Smooth muscle cell (in vitro differentiated cells): ENCODE measurements around the gene LPXN. TPM values are rescaled to one million over a fixed set of nuclear protein-coding genes. Genes with fewer than 3 reads are reported as not detected.
A peak's percentile ranks its signal among the peaks of the same experiment; 100 is the strongest.
"Not testable (repeated sequence)": the region's sequence is repeated elsewhere in the genome, so short reads cannot be mapped to it uniquely, and the experiment has no call there.

Experiments
- DNase-seq: peaks from one replicate; lab custom pipeline; 2025; ENCODE audit not compliant: unreplicated experiment; lab: John Stamatoyannopoulos, UW
- H2AFZ ChIP-seq: fragments of 200-600 bp; sonication (generic); 2 replicates; pipeline ENCODE4 v1.6.0; 2016; ENCODE audit warnings: antibody characterized with exemption, low read depth, mild to moderate bottlenecking
- H3F3A ChIP-seq: fragments of 200-600 bp; sonication (generic); 2 replicates; pipeline ENCODE4 v1.6.0; 2017; ENCODE audit warnings: antibody characterized with exemption, low read depth
- H3K27ac ChIP-seq: fragments of 200-600 bp; sonication (generic); 2 replicates; pipeline ENCODE4 v1.5.1; 2016; ENCODE audit warnings: low read depth, mild to moderate bottlenecking
- H3K27me3 ChIP-seq: fragments of 200-600 bp; sonication (generic); 2 replicates; pipeline ENCODE4 v1.6.1; 2016; ENCODE audit warnings: low read depth, mild to moderate bottlenecking
- H3K36me3 ChIP-seq: fragments of 200-600 bp; sonication (generic); 2 replicates; pipeline ENCODE4 v1.5.1; 2016; ENCODE audit warnings: low read depth
- H3K4me1 ChIP-seq: fragments of 200-600 bp; sonication (generic); 2 replicates; pipeline ENCODE4 v1.5.1; 2016; ENCODE audit warnings: low read depth
- H3K4me2 ChIP-seq: fragments of 200-600 bp; sonication (generic); 2 replicates; pipeline ENCODE4 v1.6.0; 2016; ENCODE audit warnings: mild to moderate bottlenecking
- H3K4me3 ChIP-seq: fragments of 200-600 bp; sonication (generic); 2 replicates; pipeline ENCODE4 v1.5.1; 2016; ENCODE audit warnings: mild to moderate bottlenecking
- H3K79me2 ChIP-seq: fragments of 200-600 bp; sonication (generic); 2 replicates; pipeline ENCODE4 v1.6.0; 2016; ENCODE audit warnings: low read depth, mild to moderate bottlenecking
- H3K9ac ChIP-seq: fragments of 200-600 bp; sonication (generic); 2 replicates; pipeline ENCODE4 v1.6.0; 2016; ENCODE audit warnings: low read depth
- H3K9me3 ChIP-seq: fragments of 200-600 bp; sonication (generic); replicated peaks from 2 replicates; pipeline ENCODE4 v1.5.1; 2016; ENCODE audit warnings: low read depth
- H4K20me1 ChIP-seq: fragments of 200-600 bp; sonication (generic); 2 replicates; pipeline ENCODE4 v1.6.0; 2016; ENCODE audit warnings: low read depth
- WGBS: methylation state at CpG from one replicate; pipeline ENCODE4 v1.1.7; 2016; ENCODE audit warnings: low lambda C conversion rate; 5-methylcytosine and 5-hydroxymethylcytosine counted together
- polyA plus RNA-seq: library from polyadenylated mRNA; unstranded; fragments of >200 nt; fragmentation: Nextera tagmentation; extraction: Ambion mirVana; gene quantifications from 2 replicates; pipeline ENCODE4 v1.2.1, GENCODE V29; 2016
- total RNA-seq: library from RNA; depleted of rRNA; stranded (reverse); fragments of >200 nt; gene quantifications from 2 replicates; pipeline ENCODE4 v1.2.3, GENCODE V29; 2014
- TF ChIP-seq, protein P1 (sequence below): fragments of 200-600 bp; sonication (generic); IDR thresholded peaks from 2 replicates; pipeline ENCODE4 v1.5.1; 2017; ENCODE audit warnings: borderline replicate concordance, mild to moderate bottlenecking, antibody characterized with exemption; ENCODE audit not compliant: insufficient read depth, poor library complexity, severe bottlenecking

Gene LPXN
- total and polyA plus RNA-seq, 2 experiments from 2014 or later, result 1.9 to 2.7 TPM

DNA sequence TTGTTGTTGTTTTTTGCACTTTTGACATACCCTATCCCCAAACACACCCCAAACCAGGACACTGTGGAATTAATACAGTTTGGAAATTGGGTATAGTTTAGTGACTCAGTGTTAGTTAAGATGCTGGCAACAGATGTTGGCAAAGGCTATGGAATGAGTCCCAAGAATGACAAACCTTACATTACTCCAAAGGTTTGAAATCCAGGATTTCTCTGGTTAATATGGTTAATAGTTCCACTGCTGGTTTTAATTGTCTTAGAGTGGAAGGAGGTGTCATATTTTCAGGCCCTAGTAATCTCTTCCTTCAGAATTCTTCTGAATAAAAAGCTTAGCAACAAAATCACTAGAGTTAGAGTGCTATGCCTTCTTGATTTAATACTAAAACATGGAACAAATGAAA, 775 bp downstream of the LPXN start:
- Histone ChIP-seq H3F3A (peaks cover 16% of the 10 kb centered on the region), H3K27ac (peak overlapping the region; percentile 100), H3K27me3 (no peaks in the 10 kb centered on the region), H3K9me3 (no peaks in the 10 kb centered on the region), H3K4me3 (no peak overlapping the region), H3K4me1 (peaks cover 8% of the 10 kb centered on the region), H3K36me3 (no peaks in the 10 kb centered on the region), H3K9ac (peak overlapping the region; percentile 3), H3K79me2 (peaks cover 3% of the 10 kb centered on the region), H3K4me2 (no peak overlapping the region), H2AFZ (no peak overlapping the region), H4K20me1 (peaks cover 3% of the 10 kb centered on the region)
- TF ChIP-seq, protein P1, sequence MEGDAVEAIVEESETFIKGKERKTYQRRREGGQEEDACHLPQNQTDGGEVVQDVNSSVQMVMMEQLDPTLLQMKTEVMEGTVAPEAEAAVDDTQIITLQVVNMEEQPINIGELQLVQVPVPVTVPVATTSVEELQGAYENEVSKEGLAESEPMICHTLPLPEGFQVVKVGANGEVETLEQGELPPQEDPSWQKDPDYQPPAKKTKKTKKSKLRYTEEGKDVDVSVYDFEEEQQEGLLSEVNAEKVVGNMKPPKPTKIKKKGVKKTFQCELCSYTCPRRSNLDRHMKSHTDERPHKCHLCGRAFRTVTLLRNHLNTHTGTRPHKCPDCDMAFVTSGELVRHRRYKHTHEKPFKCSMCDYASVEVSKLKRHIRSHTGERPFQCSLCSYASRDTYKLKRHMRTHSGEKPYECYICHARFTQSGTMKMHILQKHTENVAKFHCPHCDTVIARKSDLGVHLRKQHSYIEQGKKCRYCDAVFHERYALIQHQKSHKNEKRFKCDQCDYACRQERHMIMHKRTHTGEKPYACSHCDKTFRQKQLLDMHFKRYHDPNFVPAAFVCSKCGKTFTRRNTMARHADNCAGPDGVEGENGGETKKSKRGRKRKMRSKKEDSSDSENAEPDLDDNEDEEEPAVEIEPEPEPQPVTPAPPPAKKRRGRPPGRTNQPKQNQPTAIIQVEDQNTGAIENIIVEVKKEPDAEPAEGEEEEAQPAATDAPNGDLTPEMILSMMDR, result no peak
- no peak for DNase-seq

DNA sequence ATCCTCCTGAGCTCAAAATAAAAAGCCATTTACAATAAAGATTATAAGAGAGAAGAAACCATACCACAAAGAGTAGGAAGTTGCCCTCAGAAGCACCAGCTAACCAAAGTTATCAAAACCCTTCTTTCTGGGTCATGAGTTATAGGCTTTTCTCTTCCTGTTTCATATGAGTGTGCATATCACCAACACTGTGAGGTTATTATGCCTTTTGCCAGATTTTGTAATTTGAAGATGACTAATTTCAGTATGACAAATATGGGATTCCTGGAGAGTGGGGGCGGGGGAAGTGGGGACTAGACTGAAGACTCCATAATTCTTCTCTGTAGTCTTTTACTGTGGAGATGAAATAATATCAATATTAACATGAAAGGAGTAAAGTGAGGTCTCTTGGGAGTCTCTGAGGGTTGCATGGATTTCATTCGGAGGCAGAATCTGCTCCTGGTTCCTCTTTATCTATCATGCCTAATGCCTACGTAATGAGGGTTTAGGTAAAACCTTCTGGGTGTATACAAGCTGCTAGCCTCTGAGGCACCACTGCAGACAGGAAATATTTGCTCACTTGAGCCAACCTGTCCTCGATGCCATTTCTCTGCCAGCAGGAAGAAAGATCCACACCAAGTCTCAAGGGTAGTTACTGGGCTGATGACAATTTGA, 2.1 kb downstream of the LPXN start:
- H3K9me3 ChIP-seq, result no peaks in the 10 kb centered on the region
- H2AFZ ChIP-seq, result no peak overlapping the region
- TF ChIP-seq, protein P1, result no peak
- no peaks in the 10 kb centered on the region for H3K36me3 ChIP-seq
- H3K79me2 ChIP-seq, result no peaks in the 10 kb centered on the region
- H3K4me2 ChIP-seq, result peak overlapping the region; percentile 78
- peak; percentile 4 for DNase-seq
- peak overlapping the region; percentile 100 for H3K27ac ChIP-seq
- peak overlapping the region; percentile 56 for H3K9ac ChIP-seq
- no peaks in the 10 kb centered on the region for H3K27me3 ChIP-seq
- no peaks in the 10 kb centered on the region for H4K20me1 ChIP-seq
- WGBS, result 68% methylated on average over 4 of the region's 4 CpGs
- H3K4me3 ChIP-seq, result peak overlapping the region; percentile 6
- peaks cover 16% of the 10 kb centered on the region for H3F3A ChIP-seq
- H3K4me1 ChIP-seq, result peaks cover 7% of the 10 kb centered on the region

DNA sequence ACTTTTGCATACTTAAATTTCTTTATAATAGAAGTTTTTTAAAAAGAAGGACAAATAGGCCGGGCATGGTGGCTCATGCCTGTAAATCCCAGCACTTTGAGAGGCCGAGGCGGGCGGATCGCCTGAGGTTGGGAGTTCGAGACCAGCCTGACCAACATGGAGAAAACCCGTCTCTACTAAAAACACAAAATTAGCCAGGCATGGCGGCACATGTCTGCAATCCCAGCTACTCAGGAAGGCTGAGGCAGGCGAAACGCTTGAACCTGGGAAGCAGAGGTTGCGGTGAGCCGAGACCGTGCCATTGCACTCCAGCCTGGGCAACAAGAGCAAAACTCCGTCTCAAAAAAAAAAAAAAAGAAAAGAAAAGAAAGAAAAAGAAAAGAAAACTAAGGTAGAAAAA, 2.8 kb downstream of the LPXN start:
- not testable (repeated sequence) for H3K4me1 ChIP-seq, H4K20me1 ChIP-seq, H2AFZ ChIP-seq, DNase-seq, H3K27me3 ChIP-seq, H3K79me2 ChIP-seq, H3K9me3 ChIP-seq, H3K36me3 ChIP-seq
- peak overlapping the region; percentile 78 for H3K4me2 ChIP-seq
- H3K9ac ChIP-seq, result peak overlapping the region; percentile 17
- peaks cover 16% of the 10 kb centered on the region for H3F3A ChIP-seq
- H3K27ac ChIP-seq, result peak overlapping the region; percentile 100
- WGBS, result 96% methylated on average over 14 of the region's 14 CpGs
- H3K4me3 ChIP-seq, result peak overlapping the region; percentile 6

DNA sequence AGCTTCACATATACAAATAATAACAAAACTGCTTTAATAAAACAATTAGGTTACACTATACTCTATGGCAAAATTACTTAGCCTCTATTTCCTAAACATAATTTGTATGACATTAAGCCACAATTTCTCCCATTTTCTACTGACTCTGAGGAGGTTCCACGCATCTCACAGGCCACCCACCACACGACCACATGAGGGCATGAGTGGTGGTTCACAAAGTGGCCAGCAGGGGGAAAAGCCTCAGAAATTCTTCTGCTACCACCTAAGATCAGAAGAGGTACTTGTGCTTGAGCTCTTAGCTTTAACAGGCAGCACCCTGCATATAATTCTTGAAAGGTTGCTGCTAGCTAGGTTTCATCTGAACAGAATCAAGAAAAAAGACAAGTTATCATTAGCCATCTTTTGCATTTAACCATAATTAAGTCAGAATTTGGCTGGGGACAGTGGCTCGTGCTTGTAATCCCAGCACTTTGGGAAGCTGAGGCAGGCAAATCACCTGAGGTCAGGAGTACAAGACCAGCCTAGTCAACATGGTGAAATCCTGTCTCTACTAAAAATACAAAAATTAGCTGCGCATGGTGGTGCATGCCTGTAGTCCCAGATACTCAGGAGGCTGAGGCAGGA, 7.7 kb downstream of the LPXN start:
- no peaks in the 10 kb centered on the region for H3K27me3 ChIP-seq
- H3K27ac ChIP-seq, result no peak overlapping the region
- no peaks in the 10 kb centered on the region for H3F3A ChIP-seq
- H3K36me3 ChIP-seq, result no peaks in the 10 kb centered on the region
- no peaks in the 10 kb centered on the region for H4K20me1 ChIP-seq
- H3K4me2 ChIP-seq, result no peak overlapping the region
- H2AFZ ChIP-seq, result no peak overlapping the region
- H3K4me1 ChIP-seq, result no peaks in the 10 kb centered on the region
- no peak overlapping the region for H3K9ac ChIP-seq
- H3K9me3 ChIP-seq, result no peaks in the 10 kb centered on the region
- no peak for DNase-seq
- H3K79me2 ChIP-seq, result no peaks in the 10 kb centered on the region
- no peak overlapping the region for H3K4me3 ChIP-seq
- WGBS, result 65% methylated on average over 4 of the region's 4 CpGs
- TF ChIP-seq, protein P1, result peak; percentile 70
